HUES64 (cell line): ENCODE data around the gene PCGF2. TPM values are rescaled to one million over a fixed set of nuclear protein-coding genes. Genes with fewer than 3 reads are reported as not detected.
A peak's percentile ranks its signal among the peaks of the same experiment; 100 is the strongest.
"Not testable (repeated sequence)": the region's sequence is repeated elsewhere in the genome, so short reads cannot be mapped to it uniquely, and the experiment has no call there.

Experiments
- H3K27ac ChIP-seq: 2 replicates; pipeline ENCODE4 v1.7.0; 2013; ENCODE audit warnings: low read depth, low read length, inconsistent platforms
- H3K27me3 ChIP-seq: 2 replicates; pipeline ENCODE4 v1.6.1; 2013; ENCODE audit warnings: mild to moderate bottlenecking, low read length; ENCODE audit not compliant: insufficient read depth
- H3K36me3 ChIP-seq: 2 replicates; pipeline ENCODE4 v1.6.1; 2013; ENCODE audit warnings: mild to moderate bottlenecking, low read length; ENCODE audit not compliant: insufficient read depth
- H3K4me1 ChIP-seq: 2 replicates; pipeline ENCODE4 v1.6.1; 2013; ENCODE audit warnings: mild to moderate bottlenecking, low read length, moderate library complexity; ENCODE audit not compliant: insufficient read depth
- H3K4me3 ChIP-seq: 2 replicates; pipeline ENCODE4 v1.5.1; 2013; ENCODE audit warnings: mild to moderate bottlenecking, low read length, moderate library complexity
- H3K9ac ChIP-seq: 2 replicates; pipeline ENCODE4 v1.6.1; 2013; ENCODE audit warnings: mild to moderate bottlenecking, low read depth, low read length
- H3K9me3 ChIP-seq: 2 replicates; pipeline ENCODE4 v1.6.1; 2013; ENCODE audit warnings: low read depth, low read length; ENCODE audit not compliant: insufficient read depth
- WGBS: fragments of 150-250, 120-280 bp; methylation state at CpG from one replicate; pipeline ENCODE4 v1.1.7; 2013; ENCODE audit warnings: missing lambda C conversion rate; 5-methylcytosine and 5-hydroxymethylcytosine counted together
- polyA plus RNA-seq, 2 experiments: library from polyadenylated mRNA; stranded (reverse); fragments of 50-300 nt; gene quantifications; one replicate each; pipeline ENCODE4 v1.2.3, GENCODE V29; 2013

The PCGF2 gene
- 56.6 TPM for polyA plus RNA-seq (2013, experiment 1 of 2)
- polyA plus RNA-seq (2013, experiment 2 of 2), result 57.9 TPM

DNA sequence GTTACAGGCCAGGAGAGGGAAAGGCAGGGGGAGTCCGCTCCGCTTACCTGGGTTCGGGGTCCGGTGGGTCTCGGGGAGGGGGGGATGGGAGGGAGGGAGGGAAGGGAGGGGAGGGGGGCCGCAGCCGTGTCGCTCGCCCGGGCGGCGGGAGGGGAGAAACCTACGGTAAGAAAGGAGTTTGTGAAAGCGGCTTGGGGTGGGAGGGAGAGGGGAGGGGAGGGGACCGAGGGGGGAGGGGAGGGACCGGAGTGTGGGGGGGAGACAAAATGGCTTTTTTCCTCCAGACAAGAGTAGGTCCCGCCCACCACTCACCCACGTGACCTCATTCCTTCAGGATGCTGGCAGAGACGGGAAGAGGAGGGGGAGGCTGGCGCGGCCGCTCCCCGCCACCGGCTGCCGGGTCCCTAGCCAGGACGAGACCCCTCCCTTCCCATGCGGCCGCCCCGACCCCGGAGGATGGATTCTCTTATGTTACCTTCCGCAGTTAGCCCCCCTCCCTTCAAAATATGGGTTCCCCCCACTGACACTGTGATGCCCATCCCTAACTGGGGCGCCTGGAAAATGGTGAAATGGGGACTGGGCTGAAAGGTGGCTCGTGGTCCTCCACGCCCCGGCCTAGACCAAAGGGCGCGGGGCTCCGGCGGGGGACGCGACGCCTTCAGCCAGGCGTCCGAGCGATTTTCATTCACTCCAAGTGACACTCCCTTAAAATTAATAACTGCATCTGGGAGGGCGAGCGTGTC, at the start of gene PCGF2:
PCGF2 (minus strand) TSS at position 188 of the 743 bp plus-strand sequence. CDS start 7,934 bp downstream, outside the sequence.
- H3K9me3 ChIP-seq, result no peaks in the 10 kb centered on the region
- H3K4me1 ChIP-seq, result peaks cover 28% of the 10 kb centered on the region
- H3K27ac ChIP-seq, result peak within 1 kb of the TSS; percentile 92
- H3K36me3 ChIP-seq, result no peaks in the 10 kb centered on the region
- H3K9ac ChIP-seq, result peak within 1 kb of the TSS; percentile 91
- peak within 1 kb of the TSS; percentile 91 for H3K4me3 ChIP-seq
- H3K27me3 ChIP-seq, result peaks cover 6% of the 10 kb centered on the region; the same call in 1 of the 2 replicates
- under 1% methylated on average over 30 of the region's 47 CpGs for WGBS

DNA sequence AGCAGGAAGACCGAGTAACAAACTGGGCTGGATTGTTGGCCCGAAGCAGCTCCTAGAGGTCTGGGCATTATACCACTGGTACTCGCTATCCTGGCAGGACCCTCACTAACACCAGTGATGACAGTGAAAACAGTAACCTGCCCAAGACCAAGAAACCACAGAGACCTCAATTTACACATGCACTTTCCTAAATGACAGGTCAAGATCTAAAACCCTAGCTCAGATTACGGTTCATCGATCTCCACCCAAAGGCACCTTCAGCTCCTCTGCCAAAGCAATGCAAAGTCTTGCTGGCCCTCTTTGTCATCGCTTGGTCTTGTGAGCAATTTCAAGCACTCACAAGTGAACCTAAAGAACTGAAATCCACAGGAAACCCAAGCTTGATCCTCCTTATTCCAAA, 49.7 kb upstream of the PCGF2 start:
- H3K4me3 ChIP-seq, result peak overlapping the region; percentile 96
- H3K27me3 ChIP-seq, result no peaks in the 10 kb centered on the region
- 87% methylated on average over 6 of the region's 6 CpGs for WGBS
- H3K27ac ChIP-seq, result no peak overlapping the region
- H3K4me1 ChIP-seq, result peaks cover 16% of the 10 kb centered on the region
- H3K36me3 ChIP-seq, result peaks cover 30% of the 10 kb centered on the region
- H3K9ac ChIP-seq, result peak overlapping the region; percentile 34; the same call in 1 of the 2 replicates
- H3K9me3 ChIP-seq, result no peaks in the 10 kb centered on the region

DNA sequence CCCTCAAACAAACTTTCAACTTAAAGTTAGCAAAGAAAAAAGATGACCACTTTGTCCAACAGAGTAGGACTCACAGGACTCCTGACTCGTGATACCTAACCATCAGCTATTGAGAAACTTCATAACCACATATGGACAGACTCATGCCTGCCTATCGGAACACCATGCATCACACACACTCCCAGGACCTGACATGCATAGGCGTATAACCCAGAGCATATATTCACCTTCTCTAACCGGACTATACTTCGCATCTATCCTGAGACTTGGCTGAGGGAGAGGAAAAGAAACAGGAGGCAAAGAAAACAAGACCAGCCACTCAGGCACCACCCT, 49.0 kb upstream of the PCGF2 start:
- Histone ChIP-seq H3K27me3 (no peaks in the 10 kb centered on the region), H3K4me1 (peaks cover 16% of the 10 kb centered on the region), H3K36me3 (peaks cover 29% of the 10 kb centered on the region), H3K27ac (no peak overlapping the region), H3K9me3 (no peaks in the 10 kb centered on the region), H3K4me3 (peak overlapping the region; percentile 96; the same call in 1 of the 2 replicates), H3K9ac (peak overlapping the region; percentile 34; the same call in 1 of the 2 replicates)
- WGBS, result 94% methylated on average over 5 of the region's 5 CpGs

DNA sequence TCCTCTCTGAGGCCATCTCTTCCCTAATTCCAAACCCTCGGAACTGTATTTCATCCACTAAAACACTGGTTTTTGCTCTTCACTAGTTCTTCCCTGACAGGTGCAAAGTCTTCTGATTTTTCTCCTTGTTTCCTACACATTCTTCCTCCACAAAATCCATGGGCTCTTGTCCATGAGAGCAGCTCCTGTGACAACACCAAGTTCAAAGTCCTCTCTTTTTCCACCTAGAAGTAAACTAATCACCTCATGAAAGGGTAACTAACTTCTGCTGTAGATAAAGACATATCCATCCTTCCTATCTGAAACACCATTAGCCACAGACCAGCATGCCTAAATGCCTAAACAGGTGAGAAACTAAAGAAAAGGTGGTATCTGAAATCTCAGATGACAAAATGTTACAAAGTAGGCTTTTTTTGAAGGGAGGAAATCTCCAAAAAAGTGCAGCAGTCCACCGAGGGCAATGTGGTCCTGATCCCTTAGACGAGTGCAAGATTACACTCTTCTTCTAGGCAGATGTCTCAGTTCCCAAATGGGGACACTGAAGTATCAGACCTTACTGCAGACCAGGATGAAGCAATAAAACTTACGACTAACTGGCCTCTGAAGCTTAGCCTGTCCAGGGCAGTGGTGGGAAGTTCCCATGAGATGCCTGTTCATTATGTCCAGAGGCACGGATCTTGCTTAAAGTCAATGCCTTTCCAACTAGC, 48.5 kb upstream of the PCGF2 start:
- Histone ChIP-seq H3K9me3 (no peaks in the 10 kb centered on the region), H3K9ac (no peak overlapping the region), H3K27me3 (no peaks in the 10 kb centered on the region), H3K4me3 (no peak overlapping the region), H3K36me3 (peaks cover 26% of the 10 kb centered on the region), H3K4me1 (peaks cover 16% of the 10 kb centered on the region), H3K27ac (no peak overlapping the region)
- 92% methylated on average over 5 of the region's 5 CpGs for WGBS

DNA sequence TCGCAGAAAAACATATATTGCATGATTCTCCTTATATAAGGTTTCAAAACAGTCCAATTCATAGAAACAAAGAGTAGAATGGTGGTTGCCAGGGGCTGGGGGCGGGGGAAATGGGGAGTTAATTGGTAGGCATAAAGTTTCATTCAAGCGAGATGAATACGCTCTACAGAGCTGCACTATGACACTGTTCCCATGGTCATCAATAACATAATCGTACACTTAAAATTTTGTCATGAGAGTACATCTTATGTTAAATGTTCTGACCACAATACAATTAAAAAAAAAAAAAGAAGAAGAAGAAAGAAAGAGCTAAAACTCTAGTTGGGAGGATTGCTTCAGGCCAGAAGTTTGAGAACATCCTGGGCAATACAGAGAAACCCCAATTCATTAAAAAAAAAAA, 46.1 kb upstream of the PCGF2 start:
- peaks cover 19% of the 10 kb centered on the region for H3K36me3 ChIP-seq
- H3K9ac ChIP-seq, result no peak overlapping the region
- no peaks in the 10 kb centered on the region for H3K9me3 ChIP-seq
- WGBS, result 94% methylated on average over 4 of the region's 5 CpGs
- H3K27ac ChIP-seq, result no peak overlapping the region
- peaks cover 21% of the 10 kb centered on the region for H3K4me1 ChIP-seq
- no peaks in the 10 kb centered on the region for H3K27me3 ChIP-seq
- H3K4me3 ChIP-seq, result no peak overlapping the region

DNA sequence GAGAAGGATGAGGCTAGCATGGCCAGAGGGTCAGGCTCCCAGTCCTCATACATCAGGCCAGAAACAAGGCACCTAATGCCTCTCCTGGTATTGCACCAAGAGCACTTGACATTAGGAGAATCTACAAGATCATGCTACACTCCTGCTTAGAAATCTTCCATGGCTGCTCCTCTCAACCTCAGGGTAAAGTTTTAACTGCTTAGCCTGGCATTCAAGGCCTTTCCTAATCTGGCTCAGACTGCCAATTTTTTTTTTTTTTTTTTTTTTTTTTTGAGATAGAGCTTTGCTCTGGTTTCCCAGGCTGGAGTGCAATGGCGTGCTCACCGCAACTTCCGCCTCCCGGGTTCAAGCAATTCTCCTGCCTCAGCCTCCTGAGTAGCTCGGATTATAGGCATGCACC, 43.0 kb upstream of the PCGF2 start:
- H3K9me3 ChIP-seq, result no peaks in the 10 kb centered on the region
- no peaks in the 10 kb centered on the region for H3K27me3 ChIP-seq
- no peak overlapping the region for H3K4me3 ChIP-seq
- peaks cover 20% of the 10 kb centered on the region for H3K36me3 ChIP-seq
- H3K27ac ChIP-seq, result no peak overlapping the region
- peaks cover 15% of the 10 kb centered on the region; the same call in 1 of the 2 replicates for H3K4me1 ChIP-seq
- no peak overlapping the region for H3K9ac ChIP-seq
- WGBS, result 95% methylated on average over 5 of the region's 5 CpGs

DNA sequence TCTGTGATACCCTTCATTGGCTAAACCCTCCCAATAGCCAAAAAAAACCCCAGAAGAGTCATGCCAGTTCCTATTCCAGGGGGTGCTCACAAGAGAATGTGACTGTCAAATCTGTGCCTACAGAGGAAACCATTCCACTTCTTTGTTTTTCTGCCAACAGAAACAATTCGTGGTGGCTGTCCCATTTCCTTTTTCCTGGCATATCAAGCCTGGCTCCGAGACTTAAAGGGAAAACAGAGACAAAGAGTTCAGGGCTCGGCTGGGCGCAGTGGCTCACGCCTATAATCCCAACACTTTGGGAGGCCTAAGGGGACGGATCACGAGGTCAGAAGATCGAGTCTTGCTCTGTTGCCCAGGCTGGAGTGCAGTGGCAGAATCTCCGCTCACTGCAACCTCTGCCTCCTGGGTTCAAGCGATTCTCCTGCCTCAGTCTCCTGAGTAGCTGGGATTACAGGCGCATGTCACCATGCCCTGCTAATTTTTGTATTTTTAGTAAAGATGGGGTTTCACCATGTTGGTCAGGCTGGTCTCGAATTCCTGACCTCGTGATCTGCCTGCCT, 42.1 kb upstream of the PCGF2 start:
- H3K4me3 ChIP-seq, H3K27ac ChIP-seq, H3K27me3 ChIP-seq, H3K9ac ChIP-seq, H3K9me3 ChIP-seq: not testable (repeated sequence)
- H3K36me3 ChIP-seq, result peaks cover 26% of the 10 kb centered on the region
- peaks cover 15% of the 10 kb centered on the region; the same call in 1 of the 2 replicates for H3K4me1 ChIP-seq
- WGBS, result 90% methylated on average over 13 of the region's 13 CpGs

DNA sequence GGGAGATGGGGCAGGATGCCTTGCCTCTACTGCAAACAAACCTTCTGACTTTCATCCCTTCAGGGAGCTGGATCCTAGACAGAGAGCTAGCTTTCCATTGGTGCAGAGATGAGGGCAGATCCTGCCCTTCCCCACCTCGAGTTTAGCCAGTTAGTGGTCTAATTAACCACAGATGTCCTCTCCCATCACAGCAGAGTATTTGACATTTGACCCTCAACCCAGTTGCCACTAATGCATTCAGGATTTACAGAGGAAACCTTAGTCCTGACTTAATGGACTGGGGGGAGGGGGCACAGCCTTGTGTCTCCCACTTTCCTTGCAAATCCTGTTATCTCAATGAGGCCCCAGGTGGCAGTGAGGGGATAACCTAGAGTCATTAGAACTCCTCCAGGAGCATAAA, 41.0 kb upstream of the PCGF2 start:
- H3K27ac ChIP-seq, result peak overlapping the region; percentile 49; the same call in 1 of the 2 replicates
- H3K9ac ChIP-seq, result no peak overlapping the region
- H3K4me3 ChIP-seq, result no peak overlapping the region
- H3K27me3 ChIP-seq, result no peaks in the 10 kb centered on the region
- peaks cover 15% of the 10 kb centered on the region; the same call in 1 of the 2 replicates for H3K4me1 ChIP-seq
- peaks cover 34% of the 10 kb centered on the region for H3K36me3 ChIP-seq
- 19% methylated on average over 1 of the region's 1 CpG for WGBS
- no peaks in the 10 kb centered on the region for H3K9me3 ChIP-seq

DNA sequence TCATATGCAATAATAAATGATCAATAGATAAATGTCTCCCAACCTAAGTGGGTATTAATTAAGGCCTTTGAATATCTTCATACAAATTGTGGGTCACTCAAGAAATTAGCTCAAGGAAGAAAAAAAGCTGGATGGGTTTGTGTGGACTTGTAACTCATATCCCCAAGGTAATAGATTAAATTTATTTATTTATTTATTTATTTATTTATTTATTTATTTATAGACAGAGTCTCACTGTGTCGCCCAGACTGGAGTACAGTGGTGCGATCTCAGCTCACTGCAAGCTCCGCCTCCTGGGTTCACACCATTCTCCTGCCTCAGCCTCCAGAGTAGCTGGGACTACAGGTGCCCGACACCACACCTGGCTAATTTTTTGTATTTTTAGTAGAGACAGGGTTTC, 39.9 kb upstream of the PCGF2 start:
- not testable (repeated sequence) for H3K4me3 ChIP-seq, H3K27ac ChIP-seq, H3K9ac ChIP-seq, H3K27me3 ChIP-seq, H3K9me3 ChIP-seq
- Histone ChIP-seq H3K4me1 (peaks cover 15% of the 10 kb centered on the region; the same call in 1 of the 2 replicates), H3K36me3 (peaks cover 43% of the 10 kb centered on the region)
- 94% methylated on average over 4 of the region's 4 CpGs for WGBS

DNA sequence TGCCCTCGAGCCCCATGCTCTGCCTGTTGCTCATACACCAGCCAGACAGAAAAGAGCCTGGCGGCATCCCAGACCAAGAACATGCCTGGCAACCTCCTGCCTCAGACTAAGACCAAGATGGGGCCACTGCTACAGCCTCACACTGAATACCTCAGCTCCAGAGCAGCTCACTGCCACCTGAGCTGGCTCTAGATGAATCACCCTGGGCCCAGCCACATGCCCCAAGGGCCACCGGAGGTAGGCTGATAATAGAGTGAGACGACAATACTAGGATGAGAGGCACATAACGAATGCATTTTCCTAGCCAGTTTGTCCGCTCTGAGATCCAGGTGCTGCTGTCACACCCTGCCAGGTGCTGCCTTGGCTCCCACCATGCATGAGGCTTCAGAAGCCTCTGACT, 38.2 kb upstream of the PCGF2 start:
- Histone ChIP-seq H3K9ac (no peak overlapping the region), H3K27ac (no peak overlapping the region), H3K27me3 (no peaks in the 10 kb centered on the region), H3K4me3 (no peak overlapping the region), H3K9me3 (no peaks in the 10 kb centered on the region), H3K4me1 (peaks cover 15% of the 10 kb centered on the region; the same call in 1 of the 2 replicates), H3K36me3 (peaks cover 49% of the 10 kb centered on the region)
- WGBS, result 78% methylated on average over 6 of the region's 6 CpGs

DNA sequence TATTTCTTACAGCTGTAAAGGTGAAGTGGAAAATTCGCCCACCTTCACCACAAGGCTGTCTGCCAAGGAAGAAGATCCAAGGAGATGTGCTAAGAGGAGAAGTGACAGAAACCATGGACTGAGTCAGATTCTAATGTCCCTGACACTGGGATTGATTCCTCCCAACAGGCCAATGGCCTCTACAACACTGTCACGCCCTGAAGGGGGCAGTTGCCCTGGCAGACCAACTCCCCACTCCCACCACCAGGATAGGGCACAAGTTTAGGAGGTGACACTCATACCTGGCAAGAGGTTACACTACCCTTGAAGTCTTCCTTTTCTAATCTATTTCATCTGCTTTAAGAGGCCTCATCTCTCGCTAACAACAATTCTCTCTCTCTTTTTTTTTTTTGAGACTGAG, 35.1 kb upstream of the PCGF2 start:
- Histone ChIP-seq H3K27me3 (no peaks in the 10 kb centered on the region), H3K9ac (no peak overlapping the region), H3K9me3 (no peaks in the 10 kb centered on the region), H3K36me3 (peaks cover 80% of the 10 kb centered on the region), H3K27ac (no peak overlapping the region), H3K4me1 (no peaks in the 10 kb centered on the region), H3K4me3 (no peak overlapping the region)
- WGBS, result 91% methylated on average over 3 of the region's 3 CpGs
